ENCODE measurements around the gene WDR18. TPM values are rescaled to one million over a fixed set of nuclear protein-coding genes. Genes with fewer than 3 reads are reported as not detected.

Gene WDR18
- total and polyA plus RNA-seq, 2 of the 4 experiments (the other 2 are of a cell fraction), result 37.1 to 56.9 TPM

DNA sequence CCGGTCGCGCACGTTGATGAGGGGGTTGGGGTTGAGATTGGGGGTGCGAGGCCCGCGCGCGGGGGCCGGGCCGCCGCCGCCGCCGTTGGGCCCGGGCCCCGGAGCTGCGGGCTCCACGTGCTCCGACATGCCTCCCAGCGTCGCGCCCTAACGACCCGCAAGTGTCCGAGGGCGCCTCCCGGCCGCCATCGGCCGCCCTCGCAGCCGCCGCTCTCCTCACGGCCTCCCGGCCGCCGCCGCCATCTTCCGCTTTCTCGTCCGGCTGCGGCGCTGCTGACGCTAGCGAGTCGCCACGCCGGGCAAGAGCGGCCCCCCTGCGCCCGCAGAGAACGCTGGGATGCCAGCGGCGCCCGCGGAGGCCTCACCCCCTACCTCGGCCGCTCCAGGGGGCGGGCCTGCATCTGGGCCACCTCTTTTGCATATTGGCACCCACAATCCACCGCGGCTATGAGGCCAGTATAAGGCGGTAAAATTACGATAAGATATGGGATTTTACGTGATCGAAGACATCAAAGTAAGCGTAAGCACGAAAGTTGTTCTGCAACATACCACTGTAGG is 36.8 kb downstream of the WDR18 start, which contains the start of gene TMEM259:
Gene TMEM259 (minus strand): TSS at position 256 of the 558 bp plus-strand sequence. CDS start 127 bp downstream, at position 129.
- H3K4me1 ChIP-seq (ENCODE audit: control insufficient read depth, insufficient read depth, low read length), result peaks cover 32% of the 10 kb centered on the region
- H2BK15ac ChIP-seq (ENCODE audit: low read depth, low read length), result peak within 1 kb of the TSS; percentile 91; the same call in 1 of the 3 replicates
- peak within 1 kb of the TSS; percentile 84 for H2AFZ ChIP-seq (replicated peaks; ENCODE audit: low read length, poor library complexity)
- dilution Hi-C loops (cut with HindIII; ENCODE audit: low sequenced_read_pairs, unreplicated experiment), result no loop called here
- intact Hi-C loops (cut with micrococcal nuclease), result no loop called here
- peaks cover 0 to 45% of the 10 kb centered on the region in 2 experiments; a peak in 3 of 4 replicates for H3K79me1 ChIP-seq (ENCODE audit: low read depth in 1 of 2, low read length in 2 of 2)
- H3K27ac ChIP-seq (ENCODE audit: insufficient read depth, low read length), result peak within 1 kb of the TSS; percentile 66
- H3K56ac ChIP-seq (ENCODE audit: extremely low read depth, insufficient read depth, low read length), result peak within 1 kb of the TSS; percentile 91
- H3K9me3 ChIP-seq (ENCODE audit: control insufficient read depth, insufficient read depth, low read length), result no peaks in the 10 kb centered on the region
- H4K5ac ChIP-seq (ENCODE audit: low read depth, low read length), result peak within 1 kb of the TSS; percentile 67
- peak within 1 kb of the TSS; percentile 66 to 99 for H4K8ac ChIP-seq (ENCODE audit: low read depth in 2 of 2, low read length in 2 of 2)
- peak; percentile 96 for DNase-seq
- H3K14ac ChIP-seq (replicated peaks; ENCODE audit: low read depth, low read length), result peak within 1 kb of the TSS; percentile 96
- peaks cover 9% of the 10 kb centered on the region; the same call in 1 of the 2 replicates for H3K9me1 ChIP-seq (ENCODE audit: insufficient read depth, low read length)
- H3K4me2 ChIP-seq (ENCODE audit: low read depth, low read length), result peak within 1 kb of the TSS; percentile 98
- H4K20me1 ChIP-seq (ENCODE audit: insufficient read depth, low read length), result peaks cover 50% of the 10 kb centered on the region
- ATAC-seq (ENCODE audit: low read depth), result peak; percentile 93
- BruUV-seq (replicated peaks), result no TSS peak
- H3K9ac ChIP-seq (ENCODE audit: low read depth, low read length), result peak within 1 kb of the TSS; percentile 93
- CTCF ChIA-PET, result no interaction called here
- WGBS, 2 experiments (ENCODE audit: extremely low coverage in 2 of 2, insufficient read length in 1 of 2), result 0% methylated on average over 13 of the region's 68 CpGs; no CpG with 5 or more reads in 1 of the 2 experiments
- peak within 1 kb of the TSS; percentile 96; the same call in 1 of the 2 replicates for H2BK20ac ChIP-seq (ENCODE audit: low read depth, low read length)
- peak within 1 kb of the TSS; percentile 90 for H2AK5ac ChIP-seq (ENCODE audit: low read depth, low read length)
- POLR2A ChIA-PET (ENCODE audit: unreplicated experiment), result interaction anchor here (0.6 kb wide), 1 partner anchor 169 kb away, joined by 11 read pairs; no protein-coding TSS in a partner anchor
- H3K23ac ChIP-seq (ENCODE audit: low read depth, low read length), result peak within 1 kb of the TSS; percentile 95
- H3K27me3 ChIP-seq (ENCODE audit: control insufficient read depth, insufficient read depth, low read length), result no peaks in the 10 kb centered on the region
- in situ Hi-C loops (cut with MboI; ENCODE audit: low sequenced_read_pairs), result no loop called here
- H2BK120ac ChIP-seq (ENCODE audit: low read depth, low read length), result peak within 1 kb of the TSS; percentile 96
- H3K4ac ChIP-seq (ENCODE audit: low read depth, low read length), result peak within 1 kb of the TSS; percentile 89
- peak within 1 kb of the TSS; percentile 97 for H2BK5ac ChIP-seq (ENCODE audit: low read depth, low read length, poor library complexity, severe bottlenecking)
- peak within 1 kb of the TSS; percentile 88; the same call in 1 of the 2 replicates for H3K18ac ChIP-seq (ENCODE audit: low read depth, low read length)
- peak within 1 kb of the TSS; percentile 91 for H4K91ac ChIP-seq (ENCODE audit: insufficient read depth, low read depth, low read length)
- H3K36me3 ChIP-seq (ENCODE audit: control insufficient read depth, insufficient read depth, low read length), result no peaks in the 10 kb centered on the region
- peak within 1 kb of the TSS; percentile 95 for H2AK9ac ChIP-seq (replicated peaks; ENCODE audit: low read depth, low read length, poor library complexity)
- H3K4me3 ChIP-seq (ENCODE audit: insufficient read depth, low read depth, low read length), result peak within 1 kb of the TSS; percentile 66
- TF ChIP-seq POLR2A (IDR thresholded peaks at IDR 0.05; ENCODE audit: low read depth, low read length) (no peak; the same call in 1 of the 2 replicates), CEBPB (IDR thresholded peaks at IDR 0.05; ENCODE audit: low read depth, low read length) (no peak), MAZ (IDR thresholded peaks at IDR 0.05; ENCODE audit: borderline replicate concordance, low read depth, low read length) (peak; percentile 90), SMC3 (IDR thresholded peaks at IDR 0.05; ENCODE audit: low read depth, low read length) (no peak), RAD21 (IDR thresholded peaks at IDR 0.05; ENCODE audit: low read length) (no peak), CTCF (conservative IDR thresholded peaks at IDR 0.05; ENCODE audit: low read depth, low read length) (no peak), RFX5 (IDR thresholded peaks at IDR 0.05; ENCODE audit: low read depth, low read length) (no peak), RCOR1 (IDR thresholded peaks at IDR 0.05; ENCODE audit: insufficient replicate concordance, low read length) (no peak), NFE2L2 (IDR thresholded peaks at IDR 0.05; ENCODE audit: low read depth, low read length) (no peak), MAFK (IDR thresholded peaks at IDR 0.05; ENCODE audit: low read depth, low read length) (0 out of 2 replicates have a peak, but pooled peaks have one; percentile 9), MXI1 (IDR thresholded peaks at IDR 0.05; ENCODE audit: borderline replicate concordance, low read depth, low read length) (peak; percentile 72; the same call in 1 of the 2 replicates), FOS (IDR thresholded peaks at IDR 0.05; ENCODE audit: low read depth, low read length) (no peak), CHD1 (IDR thresholded peaks at IDR 0.05; ENCODE audit: low read depth, low read length) (no peak; the same call in 1 of the 2 replicates)
- TF ChIP-seq, protein P1, sequence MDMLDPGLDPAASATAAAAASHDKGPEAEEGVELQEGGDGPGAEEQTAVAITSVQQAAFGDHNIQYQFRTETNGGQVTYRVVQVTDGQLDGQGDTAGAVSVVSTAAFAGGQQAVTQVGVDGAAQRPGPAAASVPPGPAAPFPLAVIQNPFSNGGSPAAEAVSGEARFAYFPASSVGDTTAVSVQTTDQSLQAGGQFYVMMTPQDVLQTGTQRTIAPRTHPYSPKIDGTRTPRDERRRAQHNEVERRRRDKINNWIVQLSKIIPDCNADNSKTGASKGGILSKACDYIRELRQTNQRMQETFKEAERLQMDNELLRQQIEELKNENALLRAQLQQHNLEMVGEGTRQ (IDR thresholded peaks at IDR 0.05; ENCODE audit: low read depth, low read length), result no peak
- TF ChIP-seq, protein P2, sequence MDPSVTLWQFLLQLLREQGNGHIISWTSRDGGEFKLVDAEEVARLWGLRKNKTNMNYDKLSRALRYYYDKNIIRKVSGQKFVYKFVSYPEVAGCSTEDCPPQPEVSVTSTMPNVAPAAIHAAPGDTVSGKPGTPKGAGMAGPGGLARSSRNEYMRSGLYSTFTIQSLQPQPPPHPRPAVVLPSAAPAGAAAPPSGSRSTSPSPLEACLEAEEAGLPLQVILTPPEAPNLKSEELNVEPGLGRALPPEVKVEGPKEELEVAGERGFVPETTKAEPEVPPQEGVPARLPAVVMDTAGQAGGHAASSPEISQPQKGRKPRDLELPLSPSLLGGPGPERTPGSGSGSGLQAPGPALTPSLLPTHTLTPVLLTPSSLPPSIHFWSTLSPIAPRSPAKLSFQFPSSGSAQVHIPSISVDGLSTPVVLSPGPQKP (IDR thresholded peaks at IDR 0.05; ENCODE audit: borderline replicate concordance, low read depth, low read length), result no peak
